Neural crest cell (in vitro differentiated cells): ENCODE results near the gene HEMGN. TPM values are rescaled to one million over a fixed set of nuclear protein-coding genes. Genes with fewer than 3 reads are reported as not detected.

Experiments
- DNase-seq: peaks from one replicate; pipeline ENCODE4 v3.0.0; 2021; ENCODE audit warnings: low read depth, mixed read lengths, low spot score
- H3K27ac Mint-ChIP-seq: one replicate; pipeline ENCODE4 v1.8.0; 2021; ENCODE audit warnings: mild to moderate bottlenecking, mixed read lengths; ENCODE audit not compliant: unreplicated experiment
- H3K27me3 Mint-ChIP-seq: 2 replicates; pipeline ENCODE4 v1.8.0; 2021; ENCODE audit warnings: low read depth, mild to moderate bottlenecking, mixed read lengths
- H3K36me3 Mint-ChIP-seq: 2 replicates; pipeline ENCODE4 v1.8.0; 2021; ENCODE audit warnings: low read depth, mild to moderate bottlenecking, mixed read lengths
- H3K4me1 Mint-ChIP-seq: 2 replicates; pipeline ENCODE4 v1.8.0; 2021; ENCODE audit warnings: mixed read lengths
- H3K4me3 Mint-ChIP-seq: one replicate; pipeline ENCODE4 v1.8.0; 2021; ENCODE audit warnings: mild to moderate bottlenecking, mixed read lengths
- H3K9me3 Mint-ChIP-seq: 2 replicates; pipeline ENCODE4 v1.8.0; 2021; ENCODE audit warnings: mixed read lengths
- CTCF ChIP-seq: fragments of 200-600 bp; sonication (generic); conservative IDR thresholded peaks from 2 replicates; pipeline ENCODE4 v1.5.0; 2021; ENCODE audit warnings: antibody characterized with exemption, mild to moderate bottlenecking
- total RNA-seq: library from RNA; stranded (reverse); gene quantifications from 2 replicates; pipeline ENCODE4 v1.2.1, GENCODE V29; 2021

HEMGN gene
- total RNA-seq, 1 donor from 2014 or later: not detected

GRCh38 chr9:97972753-97973152 is 34.8 kb upstream of the HEMGN start:
- Mint-ChIP-seq H3K27me3 (peaks cover 45% of the 10 kb centered on the region), H3K27ac (no peak overlapping the region), H3K36me3 (no peaks in the 10 kb centered on the region), H3K4me1 (peaks cover 6% of the 10 kb centered on the region), H3K4me3 (no peak overlapping the region), H3K9me3 (peaks cover 3% of the 10 kb centered on the region)
- no peak for DNase-seq
- TF ChIP-seq CTCF: no peak

- Mint-ChIP-seq H3K9me3 (peaks cover 2% of the 10 kb centered on the region), H3K4me1 (peaks cover 6% of the 10 kb centered on the region), H3K27ac (no peak overlapping the region), H3K4me3 (no peak overlapping the region), H3K27me3 (peaks cover 57% of the 10 kb centered on the region), H3K36me3 (no peaks in the 10 kb centered on the region)
- no peak for TF ChIP-seq CTCF
- no peak for DNase-seq
These were observed 32.2 kb upstream of the HEMGN start for GRCh38 chr9:97970165-97970564.

- Mint-ChIP-seq H3K36me3 (no peaks in the 10 kb centered on the region), H3K27ac (no peak overlapping the region), H3K9me3 (no peaks in the 10 kb centered on the region), H3K4me3 (no peak overlapping the region), H3K4me1 (peaks cover 6% of the 10 kb centered on the region), H3K27me3 (peaks cover 60% of the 10 kb centered on the region)
- DNase-seq: no peak
- TF ChIP-seq CTCF: no peak
These were observed 31.0 kb upstream of the HEMGN start for GRCh38 chr9:97969014-97969413.

- Mint-ChIP-seq H3K27me3 (peaks cover 48% of the 10 kb centered on the region), H3K27ac (no peak overlapping the region), H3K4me1 (peaks cover 6% of the 10 kb centered on the region), H3K9me3 (no peaks in the 10 kb centered on the region), H3K36me3 (no peaks in the 10 kb centered on the region), H3K4me3 (no peak overlapping the region)
- no peak for DNase-seq
- no peak for TF ChIP-seq CTCF
These were observed 28.5 kb upstream of the HEMGN start for GRCh38 chr9:97966493-97966892.

- Mint-ChIP-seq H3K27me3 (peaks cover 38% of the 10 kb centered on the region), H3K36me3 (no peaks in the 10 kb centered on the region), H3K9me3 (no peaks in the 10 kb centered on the region)
These were observed 26.9 kb upstream of the HEMGN start for GRCh38 chr9:97964901-97965300.

More at GRCh38 chr9:97964901-97965300, 26.9 kb upstream of the HEMGN start:
- H3K4me3 Mint-ChIP-seq: no peak overlapping the region
- H3K27ac Mint-ChIP-seq: no peak overlapping the region
- no peaks in the 10 kb centered on the region for H3K4me1 Mint-ChIP-seq
- no peak for DNase-seq
- no peak for TF ChIP-seq CTCF
